ENCODE results near the gene RASGRF1.
A peak's percentile ranks its signal among the peaks of the same experiment; 100 is the strongest.

The RASGRF1 gene

GRCh38 chr15:78957416-78958093 is 133.0 kb downstream of the RASGRF1 start:
- Mint-ChIP-seq H3K27me3 (peaks cover 9% of the 10 kb centered on the region), H3K36me3 (ENCODE audit: insufficient read depth) (peaks cover 1% of the 10 kb centered on the region), H3K4me3 (no peak overlapping the region), H3K27ac (ENCODE audit: low read depth) (no peak overlapping the region), H3K9me3 (no peaks in the 10 kb centered on the region), H3K4me1 (no peaks in the 10 kb centered on the region)
- ATAC-seq (replicated peaks; ENCODE audit: extremely low read depth, poor library complexity, severe bottlenecking) (no peak), DNase-seq (ENCODE audit: low spot score in 2 of 2) (no peak)

DNA sequence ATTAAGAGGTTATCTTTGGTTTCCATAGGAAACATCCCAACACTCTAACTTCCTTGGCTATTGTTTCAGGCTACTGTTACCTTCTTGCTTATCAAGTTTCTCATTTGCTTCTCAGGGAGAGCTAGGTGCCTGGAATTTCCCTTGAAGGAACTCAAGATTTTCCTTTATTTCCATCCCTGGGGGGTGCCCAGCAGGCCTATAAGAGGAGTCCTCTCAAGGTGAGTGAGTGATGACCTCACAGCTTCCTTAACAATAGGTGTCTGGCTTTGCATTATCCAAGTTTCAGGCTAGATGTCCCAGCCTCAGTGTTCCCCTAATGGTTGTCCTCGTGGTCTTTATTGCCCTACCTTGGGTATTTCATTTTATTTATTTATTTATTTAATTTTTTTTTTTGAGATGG is 133.6 kb downstream of the RASGRF1 start:
- no peaks in the 10 kb centered on the region for H3K9me3 Mint-ChIP-seq
- DNase-seq (ENCODE audit: low spot score in 2 of 2) = no peak
- H3K27ac Mint-ChIP-seq (ENCODE audit: low read depth) = no peak overlapping the region
- H3K4me3 Mint-ChIP-seq = no peak overlapping the region
- ATAC-seq (replicated peaks; ENCODE audit: extremely low read depth, poor library complexity, severe bottlenecking) = no peak
- peaks cover 9% of the 10 kb centered on the region for H3K27me3 Mint-ChIP-seq
- no peaks in the 10 kb centered on the region for H3K4me1 Mint-ChIP-seq
- H3K36me3 Mint-ChIP-seq (ENCODE audit: insufficient read depth) = peaks cover 1% of the 10 kb centered on the region

DNA sequence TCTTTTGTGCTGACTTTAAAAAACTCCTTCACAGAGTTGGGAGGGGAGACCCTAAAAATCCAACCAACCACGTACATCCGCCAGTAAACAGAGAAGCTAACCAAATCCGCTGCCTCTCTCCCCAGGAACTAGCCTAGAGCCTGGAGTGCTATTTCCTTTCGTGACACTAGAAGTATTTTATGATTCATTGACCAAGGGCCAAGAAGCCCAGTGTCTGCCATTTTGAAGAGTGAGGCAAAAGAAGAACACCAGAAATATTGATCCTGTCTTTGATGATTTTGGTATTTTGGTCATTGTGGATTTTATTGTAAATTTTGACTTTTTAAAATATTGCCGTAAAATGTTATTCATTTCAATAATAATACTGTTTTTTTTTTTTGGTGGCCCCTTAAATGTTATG is 135.2 kb downstream of the RASGRF1 start:
- Mint-ChIP-seq H3K36me3 (ENCODE audit: insufficient read depth) (peaks cover 1% of the 10 kb centered on the region), H3K4me1 (peaks cover 5% of the 10 kb centered on the region), H3K27ac (ENCODE audit: low read depth) (no peak overlapping the region), H3K4me3 (no peak overlapping the region), H3K9me3 (no peaks in the 10 kb centered on the region), H3K27me3 (peaks cover 9% of the 10 kb centered on the region)
- DNase-seq (ENCODE audit: low spot score in 2 of 2) (no peak), ATAC-seq (replicated peaks; ENCODE audit: extremely low read depth, poor library complexity, severe bottlenecking) (no peak)

DNA sequence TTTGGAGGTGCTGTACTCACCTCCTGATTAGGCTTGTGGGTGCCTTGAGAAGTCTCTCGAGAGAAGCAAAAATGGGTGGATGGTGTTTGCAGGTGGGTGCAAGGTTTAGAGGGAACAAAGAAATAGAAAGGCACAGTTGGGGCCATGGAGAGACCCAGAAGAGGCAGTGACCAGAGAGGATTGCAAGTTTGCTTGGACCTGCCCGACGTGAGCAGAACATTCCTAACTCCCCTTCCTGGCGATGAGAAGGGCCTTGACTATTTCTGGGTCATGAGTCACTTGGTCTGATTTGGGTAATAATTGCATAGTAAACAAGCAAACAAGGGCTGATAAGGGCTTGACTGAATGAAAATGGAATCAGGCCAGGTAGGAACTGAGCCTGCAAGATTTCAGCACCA is 138.7 kb downstream of the RASGRF1 start:
- DNase-seq (ENCODE audit: low spot score in 2 of 2) (no peak), ATAC-seq (replicated peaks; ENCODE audit: extremely low read depth, poor library complexity, severe bottlenecking) (no peak)
- Mint-ChIP-seq H3K36me3 (ENCODE audit: insufficient read depth) (peaks cover 1% of the 10 kb centered on the region), H3K27ac (ENCODE audit: low read depth) (no peak overlapping the region), H3K4me3 (no peak overlapping the region), H3K27me3 (peaks cover 9% of the 10 kb centered on the region), H3K4me1 (peaks cover 5% of the 10 kb centered on the region), H3K9me3 (no peaks in the 10 kb centered on the region)

DNA sequence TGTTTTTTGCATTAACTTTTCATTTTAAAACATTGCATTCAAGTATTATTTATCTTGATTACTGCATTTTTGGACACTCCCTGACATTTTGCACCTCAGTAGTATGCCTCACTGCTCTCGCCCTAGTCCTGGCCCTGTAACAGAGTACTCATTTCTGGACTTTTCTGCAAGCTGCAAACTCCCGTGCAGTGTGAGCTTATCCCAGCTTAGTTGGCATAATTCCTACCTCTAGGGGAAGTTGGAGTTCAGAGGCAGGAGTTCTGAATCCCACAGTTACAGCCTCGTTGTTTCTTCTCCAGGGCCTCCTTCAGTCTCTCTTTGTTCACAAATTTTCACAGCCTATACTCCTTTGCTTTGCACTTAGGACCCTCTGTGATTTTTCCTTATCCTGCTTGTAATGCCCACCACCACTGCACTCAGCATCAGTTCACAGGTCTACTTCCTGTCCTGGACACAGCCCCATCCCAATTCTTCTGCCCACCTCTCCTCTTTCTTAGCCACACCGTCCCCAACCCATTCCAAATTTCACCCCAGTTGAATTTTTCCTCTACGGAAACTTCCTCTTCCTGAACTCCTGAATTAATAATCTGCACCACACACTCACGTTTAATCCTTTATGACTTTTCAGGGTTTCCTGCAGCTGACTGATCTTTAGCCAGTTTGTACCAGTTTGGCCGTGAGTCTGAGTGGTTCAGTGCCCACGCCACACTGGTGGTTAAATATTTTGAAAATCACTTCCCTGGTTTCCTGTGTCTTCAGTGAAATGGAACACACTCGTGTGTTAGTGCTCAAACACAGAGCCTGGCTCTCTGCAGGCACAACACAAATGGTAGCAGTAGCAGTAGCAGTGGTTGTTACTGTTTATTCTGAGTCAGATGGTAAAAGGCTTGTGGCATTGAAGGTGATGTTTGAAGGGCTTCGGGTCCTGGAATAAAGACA is 139.4 kb downstream of the RASGRF1 start:
- peaks cover 9% of the 10 kb centered on the region for H3K27me3 Mint-ChIP-seq
- H3K9me3 Mint-ChIP-seq = no peaks in the 10 kb centered on the region
- peaks cover 7% of the 10 kb centered on the region for H3K4me1 Mint-ChIP-seq
- no peak for ATAC-seq (replicated peaks; ENCODE audit: extremely low read depth, poor library complexity, severe bottlenecking)
- H3K36me3 Mint-ChIP-seq (ENCODE audit: insufficient read depth) = peaks cover 1% of the 10 kb centered on the region
- no peak overlapping the region for H3K4me3 Mint-ChIP-seq
- H3K27ac Mint-ChIP-seq (ENCODE audit: low read depth) = no peak overlapping the region
- DNase-seq (ENCODE audit: low spot score in 2 of 2) = no peak

GRCh38 chr15:78950343-78950742 is 140.2 kb downstream of the RASGRF1 start:
- ATAC-seq (replicated peaks; ENCODE audit: extremely low read depth, poor library complexity, severe bottlenecking) (no peak), DNase-seq (ENCODE audit: low spot score in 2 of 2) (no peak)
- H3K27ac Mint-ChIP-seq (ENCODE audit: low read depth) = no peak overlapping the region
- H3K27me3 Mint-ChIP-seq = peaks cover 9% of the 10 kb centered on the region
- peaks cover 1% of the 10 kb centered on the region for H3K36me3 Mint-ChIP-seq (ENCODE audit: insufficient read depth)
- H3K4me1 Mint-ChIP-seq = peaks cover 10% of the 10 kb centered on the region
- H3K4me3 Mint-ChIP-seq = no peak overlapping the region
- no peaks in the 10 kb centered on the region for H3K9me3 Mint-ChIP-seq

DNA sequence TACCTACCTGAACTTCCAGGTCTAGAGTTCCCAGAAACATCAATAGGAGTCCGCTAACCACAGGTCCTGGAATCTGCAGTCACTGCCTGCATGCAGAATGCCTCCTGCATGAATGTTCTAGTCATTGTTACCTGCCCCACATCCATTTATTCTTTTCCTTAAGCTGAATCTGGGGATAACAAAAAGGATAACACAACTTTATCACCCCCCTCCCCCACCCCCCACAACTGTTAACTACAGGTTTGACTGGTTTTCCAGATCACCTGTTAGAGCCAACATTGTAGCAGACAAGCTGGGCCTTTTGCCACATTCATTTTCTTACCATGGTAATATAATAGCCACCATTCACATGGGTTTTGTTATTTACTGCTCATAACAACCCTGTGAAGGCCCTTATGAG is 141.1 kb downstream of the RASGRF1 start:
- H3K36me3 Mint-ChIP-seq (ENCODE audit: insufficient read depth) = peaks cover 3% of the 10 kb centered on the region
- peaks cover 14% of the 10 kb centered on the region for H3K4me1 Mint-ChIP-seq
- H3K9me3 Mint-ChIP-seq = no peaks in the 10 kb centered on the region
- peaks cover 5% of the 10 kb centered on the region for H3K27me3 Mint-ChIP-seq
- DNase-seq (ENCODE audit: low spot score in 2 of 2) (no peak), ATAC-seq (replicated peaks; ENCODE audit: extremely low read depth, poor library complexity, severe bottlenecking) (no peak)
- H3K4me3 Mint-ChIP-seq = no peak overlapping the region
- H3K27ac Mint-ChIP-seq (ENCODE audit: low read depth) = no peak overlapping the region

- H3K27ac Mint-ChIP-seq (ENCODE audit: low read depth) = no peak overlapping the region
- peaks cover 21% of the 10 kb centered on the region for H3K4me1 Mint-ChIP-seq
- no peak for ATAC-seq (replicated peaks; ENCODE audit: extremely low read depth, poor library complexity, severe bottlenecking)
Measured at GRCh38 chr15:78947506-78947905, 143.1 kb downstream of the RASGRF1 start.

GRCh38 chr15:78946493-78946892 is 144.1 kb downstream of the RASGRF1 start:
- Mint-ChIP-seq H3K27me3 (no peaks in the 10 kb centered on the region), H3K36me3 (ENCODE audit: insufficient read depth) (peaks cover 1% of the 10 kb centered on the region), H3K4me3 (peak overlapping the region; percentile 47), H3K4me1 (peaks cover 19% of the 10 kb centered on the region), H3K27ac (ENCODE audit: low read depth) (no peak overlapping the region), H3K9me3 (no peaks in the 10 kb centered on the region)
- ATAC-seq (replicated peaks; ENCODE audit: extremely low read depth, poor library complexity, severe bottlenecking) = no peak
- DNase-seq (ENCODE audit: low spot score in 2 of 2) = no peak

More at GRCh38 chr15:78947506-78947905, 143.1 kb downstream of the RASGRF1 start:
- Mint-ChIP-seq H3K4me3 (no peak overlapping the region), H3K36me3 (ENCODE audit: insufficient read depth) (peaks cover 1% of the 10 kb centered on the region), H3K9me3 (no peaks in the 10 kb centered on the region), H3K27me3 (no peaks in the 10 kb centered on the region)
- no peak for DNase-seq (ENCODE audit: low spot score in 2 of 2)

DNA sequence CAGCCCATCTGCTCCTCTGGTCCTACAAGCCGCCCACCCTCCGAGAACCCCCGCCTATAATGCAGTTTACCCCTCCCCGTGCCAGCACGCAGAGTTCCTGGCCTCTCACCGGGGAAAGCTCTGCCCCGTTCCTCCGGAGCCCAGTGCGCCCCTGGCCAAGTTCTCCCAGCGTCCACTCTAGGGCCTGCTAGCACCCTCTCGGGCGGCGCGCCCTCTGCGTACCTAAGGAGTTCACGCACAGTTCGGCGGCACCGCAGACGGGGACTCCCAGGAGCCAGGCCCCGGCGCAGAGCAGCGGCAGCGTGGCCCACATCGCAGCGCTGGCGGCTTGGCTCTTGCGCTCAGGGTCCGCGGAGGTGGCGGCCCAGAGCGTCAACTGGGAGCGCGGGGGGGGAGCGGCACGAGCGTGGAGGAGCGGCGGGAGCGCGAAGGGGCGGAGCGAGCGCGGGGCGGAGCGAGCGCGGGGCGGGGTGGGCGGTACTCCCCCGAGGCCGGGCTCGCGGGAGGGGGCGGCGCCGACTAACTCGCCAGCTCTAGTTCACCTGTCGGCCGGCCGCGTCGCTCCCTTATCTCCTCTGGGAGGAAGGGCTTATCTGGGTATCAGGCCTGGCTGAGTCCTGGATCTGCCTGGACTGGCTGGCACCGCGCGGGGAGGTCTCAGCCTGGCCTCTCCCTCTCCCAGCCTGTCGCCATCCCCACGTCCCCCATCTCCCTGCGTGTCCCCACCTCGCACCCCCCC is 145.7 kb downstream of the RASGRF1 start, which contains the start of gene CTSH:
CTSH (minus strand) TSS at position 378 of the 739 bp plus-strand sequence; CDS start at position 313, 65 bp downstream.
- Mint-ChIP-seq H3K27ac (ENCODE audit: low read depth) (no peak within 1 kb of the TSS), H3K27me3 (no peaks in the 10 kb centered on the region)

GRCh38 chr15:78944202-78944625 is 146.4 kb downstream of the RASGRF1 start:
- Mint-ChIP-seq H3K36me3 (ENCODE audit: insufficient read depth) (peaks cover 3% of the 10 kb centered on the region), H3K9me3 (no peaks in the 10 kb centered on the region), H3K27me3 (no peaks in the 10 kb centered on the region), H3K27ac (ENCODE audit: low read depth) (no peak overlapping the region), H3K4me3 (peak overlapping the region; percentile 82), H3K4me1 (peaks cover 19% of the 10 kb centered on the region)
- peak; percentile 4 for ATAC-seq (replicated peaks; ENCODE audit: extremely low read depth, poor library complexity, severe bottlenecking)
- DNase-seq (ENCODE audit: low spot score in 2 of 2) = no peak

More for the DNA sequence above, 145.7 kb downstream of the RASGRF1 start, which contains the start of gene CTSH:
- peaks cover 1% of the 10 kb centered on the region for H3K36me3 Mint-ChIP-seq (ENCODE audit: insufficient read depth)
- peaks cover 16% of the 10 kb centered on the region for H3K4me1 Mint-ChIP-seq
- DNase-seq (ENCODE audit: low spot score in 2 of 2) (peak; percentile 45 to 52), ATAC-seq (replicated peaks; ENCODE audit: extremely low read depth, poor library complexity, severe bottlenecking) (peak; percentile 77)
- H3K9me3 Mint-ChIP-seq = no peaks in the 10 kb centered on the region
- peak within 1 kb of the TSS; percentile 82 for H3K4me3 Mint-ChIP-seq

DNA sequence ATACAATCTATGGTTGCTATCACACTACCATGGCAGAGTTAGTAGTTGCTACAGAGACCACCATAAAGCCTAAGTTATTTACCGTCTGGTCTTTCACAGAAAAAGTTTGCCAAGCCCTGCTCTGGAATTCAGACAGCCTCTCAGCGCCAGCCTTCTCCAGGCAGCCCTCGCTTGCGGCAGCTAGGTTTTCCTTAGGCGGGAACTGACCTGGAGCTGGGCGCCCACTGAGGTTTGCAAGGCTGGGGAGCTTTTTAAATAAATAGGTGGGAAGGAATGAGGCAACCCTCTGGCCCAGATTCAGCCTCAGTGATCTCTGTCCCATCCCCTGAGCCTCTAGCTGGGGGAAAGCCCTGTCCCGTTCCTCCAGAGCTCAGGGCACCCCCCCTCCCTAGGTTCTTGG is 146.9 kb downstream of the RASGRF1 start:
- DNase-seq (ENCODE audit: low spot score in 2 of 2) = no peak
- peaks cover 22% of the 10 kb centered on the region for H3K4me1 Mint-ChIP-seq
- H3K9me3 Mint-ChIP-seq = no peaks in the 10 kb centered on the region
- no peaks in the 10 kb centered on the region for H3K27me3 Mint-ChIP-seq
- ATAC-seq (replicated peaks; ENCODE audit: extremely low read depth, poor library complexity, severe bottlenecking) = no peak
- H3K36me3 Mint-ChIP-seq (ENCODE audit: insufficient read depth) = peaks cover 4% of the 10 kb centered on the region
- H3K27ac Mint-ChIP-seq (ENCODE audit: low read depth) = no peak overlapping the region
- peak overlapping the region; percentile 82 for H3K4me3 Mint-ChIP-seq

Measured in central memory CD8-positive, alpha-beta T cell (primary cell).